ENCODE results near the gene MSX2.

MSX2 gene

DNA sequence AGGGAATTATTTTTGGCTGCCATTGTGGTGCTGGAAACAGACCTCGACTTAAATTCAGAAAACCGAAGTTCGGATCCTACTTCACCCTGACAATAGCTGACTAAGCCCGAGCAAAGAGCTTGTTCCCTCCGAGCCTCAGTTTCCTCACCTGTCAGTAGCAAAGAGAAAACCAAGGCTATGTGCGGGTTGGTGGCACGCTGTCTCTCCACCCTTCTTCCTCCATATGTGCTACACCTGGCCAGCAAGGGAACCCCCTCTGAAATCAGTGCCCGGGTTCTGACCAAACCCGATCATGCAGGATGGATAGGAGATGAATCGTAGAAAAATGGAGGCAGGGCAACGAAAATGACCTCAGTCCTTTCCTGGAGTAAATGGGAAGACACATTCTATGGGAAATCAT lies 16.7 kb upstream of the MSX2 start:
- H3K36me3 Mint-ChIP-seq = peaks cover under 1% of the 10 kb centered on the region
- H3K27ac Mint-ChIP-seq = no peak overlapping the region
- H3K27me3 Mint-ChIP-seq = peaks cover 5% of the 10 kb centered on the region
- H3K4me3 Mint-ChIP-seq = no peak overlapping the region
- peaks cover 2% of the 10 kb centered on the region for H3K9me3 Mint-ChIP-seq
- no peaks in the 10 kb centered on the region for H3K4me1 Mint-ChIP-seq

DNA sequence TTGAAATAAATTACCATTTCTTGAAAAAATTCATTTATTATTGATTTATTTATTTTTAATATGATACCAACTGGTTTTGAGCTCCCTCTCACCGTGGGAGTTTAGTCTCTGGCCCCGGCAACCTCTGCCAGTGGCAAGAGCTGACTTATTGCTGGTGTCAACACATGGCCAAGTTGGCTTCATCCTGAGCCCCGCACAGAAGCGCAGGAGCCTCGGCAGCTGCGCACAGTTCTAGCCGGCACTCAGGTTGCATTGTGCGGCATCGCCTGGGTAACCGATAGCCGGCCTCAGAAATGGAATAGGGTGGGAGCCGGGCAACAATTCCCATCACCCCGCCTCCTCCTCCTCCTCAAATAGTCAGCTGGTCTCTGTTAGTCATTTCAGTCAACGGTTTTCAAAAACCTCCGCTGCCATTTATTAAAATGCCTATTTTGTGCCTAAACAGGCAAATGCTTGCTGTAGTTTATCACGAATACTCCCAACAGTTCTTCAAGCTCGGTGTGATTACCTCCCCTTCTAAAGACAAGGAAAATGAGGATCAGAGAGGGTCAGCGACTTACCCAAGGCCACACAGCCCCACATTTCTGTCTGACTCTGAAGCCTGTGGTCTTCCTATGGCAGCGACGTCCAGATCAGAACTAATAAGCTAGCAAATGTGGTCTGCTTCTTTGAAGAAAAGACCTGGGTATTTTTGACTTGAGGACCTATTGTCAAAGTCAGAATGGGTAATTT lies 15.7 kb upstream of the MSX2 start:
- Mint-ChIP-seq H3K36me3 (peaks cover 2% of the 10 kb centered on the region), H3K27ac (no peak overlapping the region), H3K4me3 (no peak overlapping the region), H3K27me3 (peaks cover 8% of the 10 kb centered on the region), H3K4me1 (no peaks in the 10 kb centered on the region), H3K9me3 (peaks cover 5% of the 10 kb centered on the region)

DNA sequence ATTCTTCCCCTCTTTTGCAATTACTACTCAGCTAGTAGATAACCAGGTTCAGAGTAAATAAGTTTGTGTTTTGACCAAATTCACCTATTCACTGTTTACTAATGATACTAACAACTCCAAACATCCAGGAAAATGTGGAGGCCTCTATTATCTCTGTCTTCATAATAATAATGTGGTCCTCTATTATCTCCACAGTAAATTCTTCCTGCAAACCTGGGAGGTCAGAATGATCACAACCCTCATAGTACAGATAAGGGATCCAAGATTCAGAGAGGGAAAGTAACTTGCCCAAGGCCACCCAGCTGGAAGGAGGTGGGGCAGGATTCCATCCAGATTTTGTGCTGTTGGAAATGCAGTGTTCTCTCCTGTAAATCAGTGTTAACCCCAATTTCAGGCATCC lies 9.6 kb upstream of the MSX2 start:
- Mint-ChIP-seq H3K4me1 (no peaks in the 10 kb centered on the region), H3K27ac (no peak overlapping the region), H3K36me3 (peaks cover 2% of the 10 kb centered on the region), H3K4me3 (no peak overlapping the region), H3K9me3 (peaks cover 5% of the 10 kb centered on the region), H3K27me3 (peaks cover 33% of the 10 kb centered on the region)

GRCh38 chr5:174715804-174716203 lies 8.6 kb upstream of the MSX2 start:
- Mint-ChIP-seq H3K27me3 (peaks cover 39% of the 10 kb centered on the region), H3K4me3 (no peak overlapping the region), H3K4me1 (no peaks in the 10 kb centered on the region), H3K36me3 (peaks cover 2% of the 10 kb centered on the region), H3K9me3 (peaks cover 5% of the 10 kb centered on the region), H3K27ac (no peak overlapping the region)

DNA sequence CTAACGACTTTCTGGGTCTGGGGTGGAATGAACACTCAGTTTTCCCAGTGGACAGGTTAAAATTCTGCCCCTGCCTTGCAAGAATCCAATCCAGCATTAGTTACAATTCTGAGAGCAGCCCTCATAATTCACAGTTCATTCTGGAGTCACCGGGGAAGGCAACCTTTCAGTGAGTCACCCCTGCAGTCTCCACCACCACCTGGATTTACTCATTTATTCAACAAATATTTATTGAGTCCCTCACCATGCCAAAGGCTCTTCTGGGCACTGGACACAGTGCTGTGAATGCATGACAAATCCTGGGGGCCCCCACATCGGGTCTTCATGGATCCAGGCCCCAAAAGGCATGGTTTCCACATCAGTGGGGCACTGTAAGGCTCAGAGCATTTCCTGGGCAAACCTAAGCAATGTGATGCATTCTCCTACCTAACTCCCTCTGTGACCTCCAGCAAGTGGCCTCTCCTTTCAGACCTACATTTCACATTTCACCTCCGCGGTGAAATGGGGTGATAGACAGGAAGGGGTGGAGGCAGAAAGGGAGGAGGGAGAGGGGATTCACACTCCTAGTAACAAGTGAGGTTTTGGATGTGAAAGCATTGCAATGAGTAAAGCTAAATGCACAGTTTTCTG lies 6.4 kb upstream of the MSX2 start:
- H3K27ac Mint-ChIP-seq = no peak overlapping the region
- H3K27me3 Mint-ChIP-seq = peaks cover 50% of the 10 kb centered on the region
- H3K4me3 Mint-ChIP-seq = no peak overlapping the region
- peaks cover under 1% of the 10 kb centered on the region for H3K9me3 Mint-ChIP-seq
- H3K4me1 Mint-ChIP-seq = no peaks in the 10 kb centered on the region
- H3K36me3 Mint-ChIP-seq = no peaks in the 10 kb centered on the region

GRCh38 chr5:174718880-174719610 lies 5.3 kb upstream of the MSX2 start:
- Mint-ChIP-seq H3K9me3 (no peaks in the 10 kb centered on the region), H3K36me3 (no peaks in the 10 kb centered on the region), H3K27ac (no peak overlapping the region), H3K4me1 (peaks cover 7% of the 10 kb centered on the region), H3K4me3 (no peak overlapping the region), H3K27me3 (peaks cover 58% of the 10 kb centered on the region)

GRCh38 chr5:174719793-174720611 lies 4.4 kb upstream of the MSX2 start:
- peaks cover 56% of the 10 kb centered on the region for H3K27me3 Mint-ChIP-seq
- no peaks in the 10 kb centered on the region for H3K9me3 Mint-ChIP-seq
- peaks cover 8% of the 10 kb centered on the region for H3K4me1 Mint-ChIP-seq
- no peak overlapping the region for H3K4me3 Mint-ChIP-seq
- no peaks in the 10 kb centered on the region for H3K36me3 Mint-ChIP-seq
- no peak overlapping the region for H3K27ac Mint-ChIP-seq

GRCh38 chr5:174720612-174721529 lies 3.5 kb upstream of the MSX2 start:
- Mint-ChIP-seq H3K36me3 (no peaks in the 10 kb centered on the region), H3K4me1 (peaks cover 8% of the 10 kb centered on the region), H3K27me3 (peaks cover 62% of the 10 kb centered on the region), H3K27ac (no peak overlapping the region), H3K4me3 (no peak overlapping the region), H3K9me3 (no peaks in the 10 kb centered on the region)

GRCh38 chr5:174721530-174722432 lies 2.6 kb upstream of the MSX2 start:
- Mint-ChIP-seq H3K27ac (no peak overlapping the region), H3K9me3 (no peaks in the 10 kb centered on the region), H3K4me1 (peaks cover 8% of the 10 kb centered on the region), H3K36me3 (no peaks in the 10 kb centered on the region), H3K27me3 (peaks cover 64% of the 10 kb centered on the region), H3K4me3 (no peak overlapping the region)

DNA sequence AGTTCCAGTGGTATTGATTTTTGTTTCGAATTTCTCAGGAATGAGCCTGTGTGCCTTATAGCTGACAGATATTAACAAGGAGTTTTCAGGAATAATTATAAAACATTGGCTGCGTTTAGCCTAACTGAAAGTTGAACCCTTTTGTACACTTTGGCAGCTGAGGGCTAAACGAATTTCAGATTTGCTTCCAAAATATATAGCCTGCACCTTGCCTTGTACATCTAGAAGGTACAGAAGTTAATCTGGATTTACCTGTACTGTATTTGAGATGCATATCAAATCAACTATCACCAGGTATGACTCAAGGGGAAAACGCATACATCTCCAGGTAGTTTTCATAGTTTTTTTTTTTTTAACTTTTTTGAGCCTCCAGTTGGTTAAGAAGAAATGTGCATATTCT lies 1.9 kb upstream of the MSX2 start:
- H3K9me3 Mint-ChIP-seq = no peaks in the 10 kb centered on the region
- H3K36me3 Mint-ChIP-seq = no peaks in the 10 kb centered on the region
- no peak overlapping the region for H3K4me3 Mint-ChIP-seq
- peaks cover 8% of the 10 kb centered on the region for H3K4me1 Mint-ChIP-seq
- peaks cover 61% of the 10 kb centered on the region for H3K27me3 Mint-ChIP-seq
- no peak overlapping the region for H3K27ac Mint-ChIP-seq

- peaks cover 65% of the 10 kb centered on the region for H3K27me3 Mint-ChIP-seq
- no peaks in the 10 kb centered on the region for H3K36me3 Mint-ChIP-seq
- H3K4me3 Mint-ChIP-seq = peak overlapping the region; percentile 65
- H3K4me1 Mint-ChIP-seq = peaks cover 8% of the 10 kb centered on the region
- H3K27ac Mint-ChIP-seq = no peak overlapping the region
- no peaks in the 10 kb centered on the region for H3K9me3 Mint-ChIP-seq
Measured at GRCh38 chr5:174723315-174723978, 935 bp upstream of the MSX2 start.

GRCh38 chr5:174723979-174724483 lies 351 bp upstream of the MSX2 start:
- Mint-ChIP-seq H3K27ac (no peak overlapping the region), H3K27me3 (peaks cover 64% of the 10 kb centered on the region), H3K36me3 (no peaks in the 10 kb centered on the region), H3K4me3 (peak overlapping the region; percentile 65), H3K9me3 (no peaks in the 10 kb centered on the region), H3K4me1 (peaks cover 8% of the 10 kb centered on the region)

- Mint-ChIP-seq H3K9me3 (no peaks in the 10 kb centered on the region), H3K4me1 (peaks cover 8% of the 10 kb centered on the region), H3K36me3 (no peaks in the 10 kb centered on the region), H3K4me3 (no peak overlapping the region), H3K27me3 (peaks cover 63% of the 10 kb centered on the region), H3K27ac (no peak overlapping the region)
Measured at GRCh38 chr5:174725261-174725990, 1.0 kb downstream of the MSX2 start.

Measured in activated naive CD4-positive, alpha-beta T cell treated with anti-CD3 and anti-CD28 coated beads, Interleukin-2, amount 50 U/mL, for 24 hours (primary cell).